ENCODE measurements around the gene STK11IP. TPM values are rescaled to one million over a fixed set of nuclear protein-coding genes. Genes with fewer than 3 reads are reported as not detected.

STK11IP gene
- total RNA-seq, 1 experiment from 2014 or later = 45.0 TPM

GRCh38 chr2:219648963-219649362 lies 51.3 kb downstream of the STK11IP start:
- no peaks in the 10 kb centered on the region for H3K79me2 ChIP-seq (ENCODE audit: insufficient read depth, low read length)
- no peak overlapping the region for H2AFZ ChIP-seq (ENCODE audit: low read depth, low read length, poor library complexity, severe bottlenecking)
- no peaks in the 10 kb centered on the region for H4K20me1 ChIP-seq (ENCODE audit: insufficient read depth)
- no TSS peak for BruUV-seq (replicated peaks)
- ChIA-PET CTCF (no interaction called here), RAD21 (ENCODE audit: low non-redundant PET in 1 of 2, low total read pairs in 2 of 2, uncharacterized antibody in 2 of 2, unreplicated experiment in 2 of 2) (no interaction called here), POLR2A (no interaction called here)
- no peak overlapping the region for H3K9ac ChIP-seq (ENCODE audit: low read length)
- no peaks in the 10 kb centered on the region for H3K27me3 ChIP-seq (ENCODE audit: insufficient read depth, low read length)
- H3K9me3 ChIP-seq (ENCODE audit: control insufficient read depth in 1 of 2, insufficient read depth in 1 of 2, low read depth in 1 of 2, low read length in 2 of 2) = no peaks in the 10 kb centered on the region
- no peak overlapping the region for H3K27ac ChIP-seq (ENCODE audit: low read depth, low read length)
- no peak for ATAC-seq
- H3K4me1 ChIP-seq (ENCODE audit: control insufficient read depth in 1 of 2, insufficient read depth in 2 of 2, low read length in 2 of 2) = peaks cover 18 to 32% of the 10 kb centered on the region in 2 experiments
- no peaks in the 10 kb centered on the region for H3K36me3 ChIP-seq (ENCODE audit: control insufficient read depth in 1 of 2, insufficient read depth in 2 of 2, low read length in 2 of 2)
- intact Hi-C loops (cut with micrococcal nuclease) = loop anchor here (10.0 kb wide), 1 partner anchor 244 kb away; no protein-coding TSS in a partner anchor
- no peak for DNase-seq (ENCODE audit: low read depth, low spot score)
- H3K4me2 ChIP-seq (ENCODE audit: low read length) = no peak overlapping the region
- H3K4me3 ChIP-seq (replicated peaks in 1 of 2; ENCODE audit: low read depth in 1 of 2, low read length in 2 of 2) = no peak overlapping the region
- no peaks in the 10 kb centered on the region for H3K9me2 ChIP-seq (ENCODE audit: insufficient read depth)
- TF ChIP-seq SIN3A (IDR thresholded peaks at IDR 0.05; ENCODE audit: low read depth) = no peak
- TF ChIP-seq POLR2A (IDR thresholded peaks at IDR 0.05; ENCODE audit: borderline replicate concordance, extremely low read depth, insufficient read depth, insufficient read length) = no peak
- TF ChIP-seq YY1 (IDR thresholded peaks at IDR 0.05; ENCODE audit: extremely low read depth, insufficient replicate concordance, low read depth, low read length) = no peak
- no peak for TF ChIP-seq CEBPB (IDR thresholded peaks at IDR 0.05; ENCODE audit: low read depth)
- no peak for TF ChIP-seq SRF (IDR thresholded peaks at IDR 0.05; ENCODE audit: low read depth)
- no peak for TF ChIP-seq ZBTB33 (IDR thresholded peaks at IDR 0.05; ENCODE audit: extremely low read depth, insufficient replicate concordance, low read length)
- no peak for TF ChIP-seq MAX (IDR thresholded peaks at IDR 0.05)
- TF ChIP-seq ELF1 (IDR thresholded peaks at IDR 0.05; ENCODE audit: borderline replicate concordance, low read depth) = no peak
- TF ChIP-seq, protein P1, sequence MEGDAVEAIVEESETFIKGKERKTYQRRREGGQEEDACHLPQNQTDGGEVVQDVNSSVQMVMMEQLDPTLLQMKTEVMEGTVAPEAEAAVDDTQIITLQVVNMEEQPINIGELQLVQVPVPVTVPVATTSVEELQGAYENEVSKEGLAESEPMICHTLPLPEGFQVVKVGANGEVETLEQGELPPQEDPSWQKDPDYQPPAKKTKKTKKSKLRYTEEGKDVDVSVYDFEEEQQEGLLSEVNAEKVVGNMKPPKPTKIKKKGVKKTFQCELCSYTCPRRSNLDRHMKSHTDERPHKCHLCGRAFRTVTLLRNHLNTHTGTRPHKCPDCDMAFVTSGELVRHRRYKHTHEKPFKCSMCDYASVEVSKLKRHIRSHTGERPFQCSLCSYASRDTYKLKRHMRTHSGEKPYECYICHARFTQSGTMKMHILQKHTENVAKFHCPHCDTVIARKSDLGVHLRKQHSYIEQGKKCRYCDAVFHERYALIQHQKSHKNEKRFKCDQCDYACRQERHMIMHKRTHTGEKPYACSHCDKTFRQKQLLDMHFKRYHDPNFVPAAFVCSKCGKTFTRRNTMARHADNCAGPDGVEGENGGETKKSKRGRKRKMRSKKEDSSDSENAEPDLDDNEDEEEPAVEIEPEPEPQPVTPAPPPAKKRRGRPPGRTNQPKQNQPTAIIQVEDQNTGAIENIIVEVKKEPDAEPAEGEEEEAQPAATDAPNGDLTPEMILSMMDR (IDR thresholded peaks at IDR 0.05 in 2 of 3, conservative IDR thresholded peaks at IDR 0.05 in 1 of 3; ENCODE audit: borderline replicate concordance in 1 of 3, insufficient read depth in 1 of 3, low read depth in 2 of 3, low read length in 2 of 3) = no peak
- no peak for TF ChIP-seq ZNF274 (IDR thresholded peaks at IDR 0.05; ENCODE audit: low read depth, low read length)
- TF ChIP-seq POLR2AphosphoS5 (IDR thresholded peaks at IDR 0.05; ENCODE audit: low read depth, low read length) = no peak
- TF ChIP-seq CBX3 (IDR thresholded peaks at IDR 0.05; ENCODE audit: low read depth) = no peak
- TF ChIP-seq, protein P2, sequence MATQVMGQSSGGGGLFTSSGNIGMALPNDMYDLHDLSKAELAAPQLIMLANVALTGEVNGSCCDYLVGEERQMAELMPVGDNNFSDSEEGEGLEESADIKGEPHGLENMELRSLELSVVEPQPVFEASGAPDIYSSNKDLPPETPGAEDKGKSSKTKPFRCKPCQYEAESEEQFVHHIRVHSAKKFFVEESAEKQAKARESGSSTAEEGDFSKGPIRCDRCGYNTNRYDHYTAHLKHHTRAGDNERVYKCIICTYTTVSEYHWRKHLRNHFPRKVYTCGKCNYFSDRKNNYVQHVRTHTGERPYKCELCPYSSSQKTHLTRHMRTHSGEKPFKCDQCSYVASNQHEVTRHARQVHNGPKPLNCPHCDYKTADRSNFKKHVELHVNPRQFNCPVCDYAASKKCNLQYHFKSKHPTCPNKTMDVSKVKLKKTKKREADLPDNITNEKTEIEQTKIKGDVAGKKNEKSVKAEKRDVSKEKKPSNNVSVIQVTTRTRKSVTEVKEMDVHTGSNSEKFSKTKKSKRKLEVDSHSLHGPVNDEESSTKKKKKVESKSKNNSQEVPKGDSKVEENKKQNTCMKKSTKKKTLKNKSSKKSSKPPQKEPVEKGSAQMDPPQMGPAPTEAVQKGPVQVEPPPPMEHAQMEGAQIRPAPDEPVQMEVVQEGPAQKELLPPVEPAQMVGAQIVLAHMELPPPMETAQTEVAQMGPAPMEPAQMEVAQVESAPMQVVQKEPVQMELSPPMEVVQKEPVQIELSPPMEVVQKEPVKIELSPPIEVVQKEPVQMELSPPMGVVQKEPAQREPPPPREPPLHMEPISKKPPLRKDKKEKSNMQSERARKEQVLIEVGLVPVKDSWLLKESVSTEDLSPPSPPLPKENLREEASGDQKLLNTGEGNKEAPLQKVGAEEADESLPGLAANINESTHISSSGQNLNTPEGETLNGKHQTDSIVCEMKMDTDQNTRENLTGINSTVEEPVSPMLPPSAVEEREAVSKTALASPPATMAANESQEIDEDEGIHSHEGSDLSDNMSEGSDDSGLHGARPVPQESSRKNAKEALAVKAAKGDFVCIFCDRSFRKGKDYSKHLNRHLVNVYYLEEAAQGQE (IDR thresholded peaks at IDR 0.05; ENCODE audit: low read depth) = no peak
- no peak for TF ChIP-seq SP1 (IDR thresholded peaks at IDR 0.05; ENCODE audit: low read depth)
- no peak for TF ChIP-seq ZFX (IDR thresholded peaks at IDR 0.05)
- no peak for TF ChIP-seq EGR1 (IDR thresholded peaks at IDR 0.05; ENCODE audit: low read depth)

Data from HCT116 (cell line).